GM12801 (cell line): ENCODE results near the gene RPL18.

ENCODE experiments used
- TF ChIP-seq, protein P1 (sequence below): IDR thresholded peaks from one replicate; pipeline ENCODE4 v1.5.1; 2011; ENCODE audit warnings: control low read depth; ENCODE audit not compliant: insufficient read length; ENCODE audit errors: extremely low read depth

Gene RPL18

GRCh38 chr19:48571378-48572162 is 47.4 kb downstream of the RPL18 start:
- TF ChIP-seq, protein P1, sequence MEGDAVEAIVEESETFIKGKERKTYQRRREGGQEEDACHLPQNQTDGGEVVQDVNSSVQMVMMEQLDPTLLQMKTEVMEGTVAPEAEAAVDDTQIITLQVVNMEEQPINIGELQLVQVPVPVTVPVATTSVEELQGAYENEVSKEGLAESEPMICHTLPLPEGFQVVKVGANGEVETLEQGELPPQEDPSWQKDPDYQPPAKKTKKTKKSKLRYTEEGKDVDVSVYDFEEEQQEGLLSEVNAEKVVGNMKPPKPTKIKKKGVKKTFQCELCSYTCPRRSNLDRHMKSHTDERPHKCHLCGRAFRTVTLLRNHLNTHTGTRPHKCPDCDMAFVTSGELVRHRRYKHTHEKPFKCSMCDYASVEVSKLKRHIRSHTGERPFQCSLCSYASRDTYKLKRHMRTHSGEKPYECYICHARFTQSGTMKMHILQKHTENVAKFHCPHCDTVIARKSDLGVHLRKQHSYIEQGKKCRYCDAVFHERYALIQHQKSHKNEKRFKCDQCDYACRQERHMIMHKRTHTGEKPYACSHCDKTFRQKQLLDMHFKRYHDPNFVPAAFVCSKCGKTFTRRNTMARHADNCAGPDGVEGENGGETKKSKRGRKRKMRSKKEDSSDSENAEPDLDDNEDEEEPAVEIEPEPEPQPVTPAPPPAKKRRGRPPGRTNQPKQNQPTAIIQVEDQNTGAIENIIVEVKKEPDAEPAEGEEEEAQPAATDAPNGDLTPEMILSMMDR, result no peak

DNA sequence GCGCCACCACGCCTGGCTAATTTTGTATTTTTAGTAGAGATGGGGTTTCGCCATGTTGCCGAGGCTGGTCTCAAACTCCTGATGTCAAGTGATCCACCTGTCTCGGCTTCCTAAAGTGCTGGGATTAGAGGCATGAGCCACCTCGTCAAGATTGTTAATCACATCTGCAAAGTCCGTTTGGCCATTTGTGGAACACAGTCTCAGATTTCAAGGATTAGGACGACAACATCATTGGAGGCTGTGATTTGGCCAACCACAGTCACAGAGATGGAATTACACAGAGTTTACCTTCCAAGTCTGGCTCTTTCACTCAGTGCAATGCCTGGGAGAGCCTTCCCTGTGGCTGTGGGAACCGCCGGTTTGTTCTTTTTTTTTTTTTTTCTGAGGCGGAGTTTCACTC is 49.2 kb downstream of the RPL18 start:
- TF ChIP-seq, protein P1, result no peak

DNA sequence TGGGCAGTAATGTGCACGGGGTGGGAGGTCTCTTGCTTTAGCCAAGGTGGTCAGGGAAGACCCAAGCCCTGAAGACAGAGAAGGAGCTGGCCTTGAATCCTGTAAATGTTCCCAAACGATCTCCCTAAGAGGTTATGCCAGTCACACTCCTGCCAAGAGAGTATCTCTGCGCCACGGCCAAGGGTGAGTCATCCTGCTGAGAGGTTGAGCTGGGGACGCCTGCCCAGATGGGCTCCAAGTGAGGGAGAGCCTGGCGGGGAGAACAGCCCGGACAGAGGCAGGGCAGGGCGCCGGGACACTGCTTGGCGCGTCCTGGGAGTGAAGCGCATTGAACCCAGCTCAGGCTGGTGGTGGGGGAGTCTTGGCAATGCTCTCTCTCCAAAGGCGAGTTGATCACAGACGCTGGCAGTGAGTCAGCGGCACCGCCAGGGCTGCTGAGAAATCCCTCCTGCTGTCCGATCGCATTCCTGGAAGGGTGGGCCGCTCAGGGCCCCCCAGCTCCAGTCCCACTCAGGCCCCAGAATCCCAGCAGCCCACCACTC is 50.6 kb downstream of the RPL18 start:
- TF ChIP-seq, protein P1, result no peak
